Measurements from ENCODE around the gene NLRP1.

DNA sequence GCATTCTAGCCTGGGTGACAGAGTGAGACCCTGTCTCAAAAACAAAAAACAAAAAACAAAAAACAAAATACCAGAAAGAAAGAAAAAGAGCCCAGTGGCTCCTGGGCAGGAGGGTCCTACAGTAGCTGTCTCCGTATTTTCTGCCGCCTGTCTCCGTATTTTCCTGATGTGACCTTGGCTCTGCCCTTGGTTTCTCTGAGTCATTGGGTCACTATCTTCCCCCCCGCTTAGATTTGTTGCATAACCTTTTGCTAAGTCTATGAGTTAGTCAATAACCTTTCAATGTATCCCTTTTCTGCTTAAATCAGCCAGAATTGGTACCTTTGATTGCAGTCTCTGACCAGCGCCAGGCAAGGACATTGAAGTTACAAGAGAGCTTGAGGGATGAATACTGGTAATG is 61.1 kb downstream of the NLRP1 start:
- TF ChIP-seq, protein P1, sequence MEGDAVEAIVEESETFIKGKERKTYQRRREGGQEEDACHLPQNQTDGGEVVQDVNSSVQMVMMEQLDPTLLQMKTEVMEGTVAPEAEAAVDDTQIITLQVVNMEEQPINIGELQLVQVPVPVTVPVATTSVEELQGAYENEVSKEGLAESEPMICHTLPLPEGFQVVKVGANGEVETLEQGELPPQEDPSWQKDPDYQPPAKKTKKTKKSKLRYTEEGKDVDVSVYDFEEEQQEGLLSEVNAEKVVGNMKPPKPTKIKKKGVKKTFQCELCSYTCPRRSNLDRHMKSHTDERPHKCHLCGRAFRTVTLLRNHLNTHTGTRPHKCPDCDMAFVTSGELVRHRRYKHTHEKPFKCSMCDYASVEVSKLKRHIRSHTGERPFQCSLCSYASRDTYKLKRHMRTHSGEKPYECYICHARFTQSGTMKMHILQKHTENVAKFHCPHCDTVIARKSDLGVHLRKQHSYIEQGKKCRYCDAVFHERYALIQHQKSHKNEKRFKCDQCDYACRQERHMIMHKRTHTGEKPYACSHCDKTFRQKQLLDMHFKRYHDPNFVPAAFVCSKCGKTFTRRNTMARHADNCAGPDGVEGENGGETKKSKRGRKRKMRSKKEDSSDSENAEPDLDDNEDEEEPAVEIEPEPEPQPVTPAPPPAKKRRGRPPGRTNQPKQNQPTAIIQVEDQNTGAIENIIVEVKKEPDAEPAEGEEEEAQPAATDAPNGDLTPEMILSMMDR (IDR thresholded peaks at IDR 0.05; ENCODE audit: low read depth, low read length), result no peak
- no peak for TF ChIP-seq POLR2A (IDR thresholded peaks at IDR 0.05; ENCODE audit: extremely low read depth, insufficient read length)

Measured in NB4 (cell line).